ENCODE data around the gene UBE2H. TPM values are rescaled to one million over a fixed set of nuclear protein-coding genes. Genes with fewer than 3 reads are reported as not detected.

The UBE2H gene
- total and polyA plus RNA-seq, 2 of the 4 experiments (the other 2 are of a cell fraction): 34.6 to 49.4 TPM

DNA sequence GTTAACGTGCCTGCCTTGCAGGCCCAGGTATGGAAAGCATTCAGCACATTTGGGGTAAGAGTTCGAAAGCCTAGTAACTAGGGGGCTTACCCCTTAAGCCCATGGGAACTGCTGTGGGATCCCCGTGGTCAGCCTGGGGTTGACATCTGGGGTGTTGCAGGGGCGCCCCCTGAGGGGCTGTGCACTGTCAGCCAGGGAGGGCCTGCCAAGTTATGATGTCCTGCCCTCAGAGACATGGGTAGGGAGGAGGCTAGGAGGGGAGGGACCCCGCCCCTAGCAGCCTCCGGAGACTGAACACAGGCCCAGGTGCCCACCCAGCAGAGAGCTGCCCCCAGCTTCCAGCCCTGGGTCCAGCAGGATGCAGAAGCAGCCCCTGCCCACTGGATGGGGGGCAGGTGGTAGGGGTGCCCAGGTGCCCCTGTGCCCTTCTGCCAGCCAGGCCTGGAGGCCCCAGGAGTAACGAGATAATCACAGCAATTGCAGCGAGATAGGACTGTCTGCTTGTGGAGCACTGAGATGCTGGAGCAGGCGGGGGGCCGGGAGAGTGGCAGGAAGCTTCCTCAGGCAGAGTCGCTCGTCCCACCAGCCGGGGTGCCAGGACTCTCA lies 153.3 kb downstream of the UBE2H start:
- no peak overlapping the region for H2AK5ac ChIP-seq (ENCODE audit: low read depth, low read length)
- TF ChIP-seq, protein P1, sequence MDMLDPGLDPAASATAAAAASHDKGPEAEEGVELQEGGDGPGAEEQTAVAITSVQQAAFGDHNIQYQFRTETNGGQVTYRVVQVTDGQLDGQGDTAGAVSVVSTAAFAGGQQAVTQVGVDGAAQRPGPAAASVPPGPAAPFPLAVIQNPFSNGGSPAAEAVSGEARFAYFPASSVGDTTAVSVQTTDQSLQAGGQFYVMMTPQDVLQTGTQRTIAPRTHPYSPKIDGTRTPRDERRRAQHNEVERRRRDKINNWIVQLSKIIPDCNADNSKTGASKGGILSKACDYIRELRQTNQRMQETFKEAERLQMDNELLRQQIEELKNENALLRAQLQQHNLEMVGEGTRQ (IDR thresholded peaks at IDR 0.05; ENCODE audit: low read depth, low read length): no peak
- no peak for TF ChIP-seq RCOR1 (IDR thresholded peaks at IDR 0.05; ENCODE audit: insufficient replicate concordance, low read length)
- no peak overlapping the region for H3K18ac ChIP-seq (ENCODE audit: low read depth, low read length)
- H3K23ac ChIP-seq (ENCODE audit: low read depth, low read length): no peak overlapping the region
- H3K9me1 ChIP-seq (ENCODE audit: insufficient read depth, low read length): no peaks in the 10 kb centered on the region
- POLR2A ChIA-PET (ENCODE audit: unreplicated experiment): no interaction called here
- no peak overlapping the region for H2BK120ac ChIP-seq (ENCODE audit: low read depth, low read length)
- 60% methylated on average over 5 of the region's 13 CpGs; no CpG with 5 or more reads in 1 of the 2 experiments for WGBS, 2 experiments (ENCODE audit: extremely low coverage in 2 of 2, insufficient read length in 1 of 2)
- H3K36me3 ChIP-seq (ENCODE audit: control insufficient read depth, insufficient read depth, low read length): no peaks in the 10 kb centered on the region
- H3K4me1 ChIP-seq (ENCODE audit: control insufficient read depth, insufficient read depth, low read length): no peaks in the 10 kb centered on the region
- no peak overlapping the region for H3K4ac ChIP-seq (ENCODE audit: low read depth, low read length)
- no peak overlapping the region for H4K5ac ChIP-seq (ENCODE audit: low read depth, low read length)
- intact Hi-C loops (cut with micrococcal nuclease): no loop called here
- CTCF ChIA-PET: no interaction called here
- no peak overlapping the region for H3K9ac ChIP-seq (ENCODE audit: low read depth, low read length)
- dilution Hi-C loops (cut with HindIII; ENCODE audit: low sequenced_read_pairs, unreplicated experiment): no loop called here
- no peak overlapping the region for H4K91ac ChIP-seq (ENCODE audit: insufficient read depth, low read depth, low read length)
- H2AK9ac ChIP-seq (replicated peaks; ENCODE audit: low read depth, low read length, poor library complexity): peak overlapping the region; percentile 55
- no peak overlapping the region for H3K14ac ChIP-seq (replicated peaks; ENCODE audit: low read depth, low read length)
- H4K8ac ChIP-seq (ENCODE audit: low read depth in 2 of 2, low read length in 2 of 2): no peak overlapping the region
- no peaks in the 10 kb centered on the region for H4K20me1 ChIP-seq (ENCODE audit: insufficient read depth, low read length)
- no peak overlapping the region for H3K4me3 ChIP-seq (ENCODE audit: insufficient read depth, low read depth, low read length)
- no peak for DNase-seq
- no peaks in the 10 kb centered on the region for H3K79me1 ChIP-seq (ENCODE audit: low read depth in 1 of 2, low read length in 2 of 2)
- H2BK5ac ChIP-seq (ENCODE audit: low read depth, low read length, poor library complexity, severe bottlenecking): no peak overlapping the region
- H2AFZ ChIP-seq (replicated peaks; ENCODE audit: low read length, poor library complexity): no peak overlapping the region
- H3K4me2 ChIP-seq (ENCODE audit: low read depth, low read length): no peak overlapping the region
- H2BK15ac ChIP-seq (ENCODE audit: low read depth, low read length): no peak overlapping the region
- in situ Hi-C loops (cut with MboI; ENCODE audit: low sequenced_read_pairs): no loop called here
- no peaks in the 10 kb centered on the region for H3K9me3 ChIP-seq (ENCODE audit: control insufficient read depth, insufficient read depth, low read length)
- BruUV-seq (replicated peaks): no TSS peak
- no peak for ATAC-seq (ENCODE audit: low read depth)
- H2BK20ac ChIP-seq (ENCODE audit: low read depth, low read length): no peak overlapping the region
- H3K27me3 ChIP-seq (ENCODE audit: control insufficient read depth, insufficient read depth, low read length): peaks cover 25% of the 10 kb centered on the region; the same call in 1 of the 2 replicates
- no peak overlapping the region for H3K56ac ChIP-seq (ENCODE audit: extremely low read depth, insufficient read depth, low read length)
- H3K27ac ChIP-seq (ENCODE audit: insufficient read depth, low read length): no peak overlapping the region

Data from IMR-90 (cell line).